ENCODE data around the gene SLC45A1.

Gene SLC45A1

GRCh38 chr1:8350914-8351684 is 33.2 kb downstream of the SLC45A1 start:
- H3K36me3 ChIP-seq (ENCODE audit: insufficient read depth, low read length): peaks cover 38% of the 10 kb centered on the region
- no peak overlapping the region for H3K9ac ChIP-seq (ENCODE audit: low read depth, low read length)
- H3K4me2 ChIP-seq (ENCODE audit: low read length): no peak overlapping the region
- peaks cover 27% of the 10 kb centered on the region for H3K4me1 ChIP-seq (ENCODE audit: control insufficient read depth, insufficient read depth, low read length)
- no peaks in the 10 kb centered on the region for H3K9me3 ChIP-seq (replicated peaks; ENCODE audit: low read length)
- H3K27me3 ChIP-seq (ENCODE audit: control insufficient read depth, insufficient read depth, low read length): no peaks in the 10 kb centered on the region
- H3K4me3 ChIP-seq (ENCODE audit: low read length): no peak overlapping the region

DNA sequence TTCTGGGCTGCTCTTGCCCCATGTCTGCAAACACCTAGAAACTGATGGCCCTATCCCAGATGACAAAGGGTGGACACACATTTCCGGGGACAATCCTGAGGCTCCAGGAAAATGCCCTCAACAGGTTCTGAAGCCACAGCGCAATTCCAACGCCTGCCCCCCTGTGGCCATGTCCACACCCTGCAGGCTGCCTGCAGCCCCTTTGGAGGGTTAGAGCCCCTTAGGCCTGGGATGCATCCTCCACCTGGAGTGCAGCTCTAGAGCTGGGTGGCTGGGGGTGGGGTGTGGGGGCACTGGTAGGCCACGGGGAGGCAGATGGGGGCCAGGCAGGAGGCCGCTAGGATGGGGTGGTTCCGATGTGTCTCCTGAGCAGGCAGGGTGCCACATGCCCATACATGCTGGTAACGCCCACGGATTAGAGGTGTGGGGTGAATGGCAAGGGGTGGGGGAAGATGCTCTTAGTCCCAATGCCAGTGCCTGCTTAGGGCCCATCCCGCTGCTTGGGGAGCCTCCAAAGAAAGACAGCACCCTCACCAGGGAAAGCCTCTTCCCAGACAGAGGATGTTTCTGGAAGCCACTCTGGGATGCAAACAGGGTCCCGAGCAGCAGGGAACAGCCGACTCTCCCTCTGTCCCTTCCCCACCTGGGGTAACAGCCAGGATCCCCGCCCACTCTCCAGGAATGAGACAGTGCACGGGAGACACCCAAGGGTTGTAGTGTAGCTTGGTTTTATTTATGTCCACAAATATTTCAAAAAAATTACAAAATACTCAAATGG is 34.0 kb downstream of the SLC45A1 start:
- Histone ChIP-seq H3K9me3 (replicated peaks; ENCODE audit: low read length) (no peaks in the 10 kb centered on the region), H3K27me3 (ENCODE audit: control insufficient read depth, insufficient read depth, low read length) (no peaks in the 10 kb centered on the region), H3K4me3 (ENCODE audit: low read length) (no peak overlapping the region), H3K4me1 (ENCODE audit: control insufficient read depth, insufficient read depth, low read length) (peaks cover 27% of the 10 kb centered on the region), H3K9ac (ENCODE audit: low read depth, low read length) (no peak overlapping the region), H3K4me2 (ENCODE audit: low read length) (no peak overlapping the region), H3K36me3 (ENCODE audit: insufficient read depth, low read length) (peaks cover 45% of the 10 kb centered on the region)

- peaks cover 27% of the 10 kb centered on the region for H3K4me1 ChIP-seq (ENCODE audit: control insufficient read depth, insufficient read depth, low read length)
- H3K4me2 ChIP-seq (ENCODE audit: low read length): no peak overlapping the region
- no peaks in the 10 kb centered on the region for H3K9me3 ChIP-seq (replicated peaks; ENCODE audit: low read length)
- H3K4me3 ChIP-seq (ENCODE audit: low read length): no peak overlapping the region
- peaks cover 51% of the 10 kb centered on the region for H3K36me3 ChIP-seq (ENCODE audit: insufficient read depth, low read length)
- H3K9ac ChIP-seq (ENCODE audit: low read depth, low read length): no peak overlapping the region
- no peaks in the 10 kb centered on the region for H3K27me3 ChIP-seq (ENCODE audit: control insufficient read depth, insufficient read depth, low read length)
Measured at GRCh38 chr1:8352471-8352845, 34.5 kb downstream of the SLC45A1 start.

DNA sequence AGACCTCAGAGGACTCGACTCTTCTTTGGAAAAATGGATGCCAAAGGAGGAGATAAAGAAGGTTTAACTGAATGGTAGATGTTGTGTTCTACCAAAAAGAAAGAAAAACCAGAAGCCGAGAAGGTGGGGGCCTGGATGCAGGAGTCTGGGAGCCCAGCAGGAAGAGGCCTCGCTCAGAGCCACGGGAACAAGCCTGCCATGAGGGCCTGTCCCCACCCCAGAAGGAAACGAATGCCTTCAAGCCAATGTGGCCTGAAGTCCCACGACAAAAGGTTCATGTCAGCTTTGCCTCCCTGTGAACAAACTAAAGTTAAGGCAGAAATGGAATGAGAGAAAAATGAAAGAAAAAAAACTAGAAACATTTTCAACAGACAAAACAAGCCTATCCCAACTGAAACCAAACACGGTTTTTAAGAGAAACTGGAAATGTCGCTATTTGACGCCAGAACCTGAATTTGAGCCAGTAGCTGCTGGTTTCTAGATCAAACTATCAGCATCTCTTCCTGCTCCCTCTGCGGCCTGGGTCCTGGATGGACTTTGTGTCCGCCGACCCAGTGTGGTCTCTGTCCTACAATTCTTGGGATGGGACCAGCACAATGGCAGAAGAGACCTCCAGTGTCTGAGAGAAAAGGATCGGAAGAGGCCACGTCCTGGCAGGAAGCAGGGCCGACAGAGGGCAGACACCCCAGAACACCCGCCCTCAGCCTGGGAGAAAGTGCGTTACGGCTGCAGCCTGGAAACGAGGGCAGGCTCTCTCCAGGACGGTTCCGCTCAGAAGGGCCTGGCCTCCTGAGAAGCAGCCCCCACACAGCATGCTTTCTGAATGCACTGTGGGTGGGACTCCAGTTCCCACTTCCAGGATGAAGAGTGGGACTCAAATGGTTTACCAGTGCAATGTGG is 35.2 kb downstream of the SLC45A1 start:
- no peak overlapping the region for H3K4me3 ChIP-seq (ENCODE audit: low read length)
- H3K9ac ChIP-seq (ENCODE audit: low read depth, low read length): peak overlapping the region; percentile 35
- no peak overlapping the region for H3K4me2 ChIP-seq (ENCODE audit: low read length)
- H3K36me3 ChIP-seq (ENCODE audit: insufficient read depth, low read length): peaks cover 58% of the 10 kb centered on the region
- no peaks in the 10 kb centered on the region for H3K9me3 ChIP-seq (replicated peaks; ENCODE audit: low read length)
- peaks cover 27% of the 10 kb centered on the region for H3K4me1 ChIP-seq (ENCODE audit: control insufficient read depth, insufficient read depth, low read length)
- no peaks in the 10 kb centered on the region for H3K27me3 ChIP-seq (ENCODE audit: control insufficient read depth, insufficient read depth, low read length)

DNA sequence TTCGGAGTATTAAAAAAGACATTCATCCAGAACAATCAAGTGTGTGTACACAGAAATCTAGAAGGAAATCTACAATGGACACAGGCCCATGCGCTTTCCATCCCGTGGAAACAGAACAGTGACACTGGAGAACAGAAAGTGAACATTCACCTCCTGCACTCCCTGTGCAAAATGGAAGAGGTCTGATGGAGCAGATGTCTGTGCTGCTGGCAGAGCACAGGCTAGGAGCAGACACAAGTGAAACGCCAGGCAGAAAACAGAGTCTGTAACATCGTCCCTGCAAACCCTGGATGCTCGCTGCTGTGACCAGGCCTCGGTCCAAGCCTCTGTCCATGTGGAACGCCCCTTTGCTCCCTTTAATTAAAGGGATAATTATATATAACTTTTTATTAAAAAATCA is 36.1 kb downstream of the SLC45A1 start:
- Histone ChIP-seq H3K4me3 (ENCODE audit: low read length) (no peak overlapping the region), H3K36me3 (ENCODE audit: insufficient read depth, low read length) (peaks cover 67% of the 10 kb centered on the region), H3K9ac (ENCODE audit: low read depth, low read length) (peak overlapping the region; percentile 3), H3K9me3 (replicated peaks; ENCODE audit: low read length) (no peaks in the 10 kb centered on the region), H3K4me1 (ENCODE audit: control insufficient read depth, insufficient read depth, low read length) (peaks cover 21% of the 10 kb centered on the region), H3K27me3 (ENCODE audit: control insufficient read depth, insufficient read depth, low read length) (no peaks in the 10 kb centered on the region), H3K4me2 (ENCODE audit: low read length) (no peak overlapping the region)

GRCh38 chr1:8355439-8356255 is 37.7 kb downstream of the SLC45A1 start:
- peaks cover 77% of the 10 kb centered on the region for H3K36me3 ChIP-seq (ENCODE audit: insufficient read depth, low read length)

GRCh38 chr1:8356256-8357209 is 38.6 kb downstream of the SLC45A1 start:
- Histone ChIP-seq H3K4me2 (ENCODE audit: low read length) (no peak overlapping the region), H3K36me3 (ENCODE audit: insufficient read depth, low read length) (peaks cover 84% of the 10 kb centered on the region), H3K4me1 (ENCODE audit: control insufficient read depth, insufficient read depth, low read length) (peaks cover 13% of the 10 kb centered on the region), H3K9ac (ENCODE audit: low read depth, low read length) (no peak overlapping the region), H3K4me3 (ENCODE audit: low read length) (no peak overlapping the region), H3K27me3 (ENCODE audit: control insufficient read depth, insufficient read depth, low read length) (no peaks in the 10 kb centered on the region), H3K9me3 (replicated peaks; ENCODE audit: low read length) (no peaks in the 10 kb centered on the region)

More at GRCh38 chr1:8355439-8356255, 37.7 kb downstream of the SLC45A1 start:
- Histone ChIP-seq H3K4me3 (ENCODE audit: low read length) (no peak overlapping the region), H3K4me2 (ENCODE audit: low read length) (no peak overlapping the region), H3K27me3 (ENCODE audit: control insufficient read depth, insufficient read depth, low read length) (no peaks in the 10 kb centered on the region), H3K4me1 (ENCODE audit: control insufficient read depth, insufficient read depth, low read length) (peaks cover 13% of the 10 kb centered on the region), H3K9me3 (replicated peaks; ENCODE audit: low read length) (no peaks in the 10 kb centered on the region), H3K9ac (ENCODE audit: low read depth, low read length) (no peak overlapping the region)

DNA sequence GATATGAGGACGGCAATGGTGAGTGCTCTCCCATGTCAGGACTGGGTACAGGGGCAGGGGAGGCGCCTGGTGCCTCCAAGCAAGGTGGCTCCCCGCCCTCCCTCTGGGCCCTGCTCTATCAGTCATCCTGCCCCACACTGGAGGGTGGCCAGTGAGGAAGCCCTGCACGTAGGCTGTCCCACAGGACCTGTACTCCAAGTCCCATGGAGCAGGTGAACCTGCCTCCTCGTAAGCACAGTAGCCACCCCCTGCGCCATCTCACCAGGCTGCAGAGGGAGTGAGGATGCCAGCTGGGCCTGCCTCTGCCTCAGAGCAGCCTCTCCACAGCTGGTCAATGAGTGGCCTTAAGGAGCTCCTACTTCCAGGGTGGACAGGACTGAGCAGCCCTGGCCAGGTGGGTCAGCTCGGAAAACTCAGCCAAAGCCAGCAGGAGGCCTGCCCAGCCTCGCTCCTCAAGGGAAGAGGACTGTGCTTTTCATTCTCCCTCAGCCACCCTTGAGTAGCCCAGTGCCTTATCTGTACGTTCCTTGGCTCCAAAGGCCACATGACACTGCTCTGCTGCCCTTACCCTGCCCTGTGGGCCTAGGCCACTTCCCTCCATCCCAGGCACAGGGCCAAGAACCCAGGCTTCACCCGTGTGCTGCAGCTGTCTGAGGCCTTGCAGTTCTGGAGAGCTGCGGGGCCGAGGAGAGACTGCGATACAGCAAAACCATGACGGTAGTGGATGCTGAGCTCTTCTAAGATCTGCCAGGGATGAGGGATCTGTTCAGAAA is 39.6 kb downstream of the SLC45A1 start:
- no peaks in the 10 kb centered on the region for H3K9me3 ChIP-seq (replicated peaks; ENCODE audit: low read length)
- H3K27me3 ChIP-seq (ENCODE audit: control insufficient read depth, insufficient read depth, low read length): no peaks in the 10 kb centered on the region
- H3K4me2 ChIP-seq (ENCODE audit: low read length): no peak overlapping the region
- H3K36me3 ChIP-seq (ENCODE audit: insufficient read depth, low read length): peaks cover 90% of the 10 kb centered on the region
- no peak overlapping the region for H3K4me3 ChIP-seq (ENCODE audit: low read length)
- H3K9ac ChIP-seq (ENCODE audit: low read depth, low read length): no peak overlapping the region
- H3K4me1 ChIP-seq (ENCODE audit: control insufficient read depth, insufficient read depth, low read length): peaks cover 13% of the 10 kb centered on the region

- H3K4me2 ChIP-seq (ENCODE audit: low read length): no peak overlapping the region
- H3K9ac ChIP-seq (ENCODE audit: low read depth, low read length): no peak overlapping the region
- H3K27me3 ChIP-seq (ENCODE audit: control insufficient read depth, insufficient read depth, low read length): no peaks in the 10 kb centered on the region
- peaks cover 89% of the 10 kb centered on the region for H3K36me3 ChIP-seq (ENCODE audit: insufficient read depth, low read length)
- H3K4me3 ChIP-seq (ENCODE audit: low read length): no peak overlapping the region
- H3K4me1 ChIP-seq (ENCODE audit: control insufficient read depth, insufficient read depth, low read length): peaks cover 8% of the 10 kb centered on the region
- no peaks in the 10 kb centered on the region for H3K9me3 ChIP-seq (replicated peaks; ENCODE audit: low read length)
Measured at GRCh38 chr1:8358241-8358896, 40.5 kb downstream of the SLC45A1 start.

Measured in skeletal muscle satellite cell (primary cell).